CD14-positive monocyte (primary cell): ENCODE measurements around the gene MRPL50. TPM values are rescaled to one million over a fixed set of nuclear protein-coding genes. Genes with fewer than 3 reads are reported as not detected.

Experiments used
- DNase-seq, 3 donors: peaks; one replicate each; pipeline ENCODE4 v3.0.0-alpha.2; 2011 to 2022
- H2AFZ ChIP-seq: 2 replicates; pipeline ENCODE4 v1.6.0; 2012; ENCODE audit warnings: mild to moderate bottlenecking, low read depth, low read length, inconsistent platforms; ENCODE audit not compliant: insufficient read depth, poor library complexity, severe bottlenecking
- H3K27ac ChIP-seq, 2 donors: 1 replicate in 1 of 2; 2 replicates in 1 of 2; pipeline ENCODE4 v1.5.1; 2012 to 2013; ENCODE audit warnings: low read length in 2 of 2, control low read depth in 1 of 2, inconsistent platforms in 1 of 2, low read depth in 1 of 2, mild to moderate bottlenecking in 1 of 2
- H3K27me3 ChIP-seq, 2 donors: one replicate each; pipeline versions ENCODE4 v1.6.0 to v1.6.1; 2011 to 2013; ENCODE audit warnings: low read length in 2 of 2; ENCODE audit not compliant: control insufficient read depth in 2 of 2, insufficient read depth in 2 of 2
- H3K36me3 ChIP-seq, 2 donors: replicated peaks in 1 of 2; 1 replicate in 1 of 2; 2 replicates in 1 of 2; pipeline versions ENCODE4 v1.5.1 to v1.6.1; 2012 to 2013; ENCODE audit warnings: low read length in 2 of 2, control low read depth in 1 of 2, inconsistent platforms in 1 of 2, mild to moderate bottlenecking in 1 of 2; ENCODE audit not compliant: insufficient read depth in 2 of 2, control insufficient read depth in 1 of 2
- H3K4me1 ChIP-seq, 2 donors: 1 replicate in 1 of 2; 2 replicates in 1 of 2; pipeline versions ENCODE4 v1.5.1 to v1.6.1; 2012 to 2013; ENCODE audit warnings: low read length in 2 of 2, control low read depth in 1 of 2, inconsistent platforms in 1 of 2, mild to moderate bottlenecking in 1 of 2, moderate library complexity in 1 of 2; ENCODE audit not compliant: insufficient read depth in 2 of 2, control insufficient read depth in 1 of 2
- H3K4me2 ChIP-seq: replicated peaks from 2 replicates; pipeline ENCODE3; 2012; ENCODE audit warnings: low read length, moderate library complexity, mild to moderate bottlenecking; ENCODE audit not compliant: poor library complexity, severe bottlenecking; ENCODE audit errors: extremely low read depth
- H3K4me3 ChIP-seq, 3 experiments: fragments of 200-600 bp in 1 of 3; sonication (generic) in 1 of 3; replicated peaks in 1 of 3; 1 replicate in 2 of 3; 2 replicates in 1 of 3; pipeline ENCODE4 v1.5.1; 2011 to 2013; ENCODE audit warnings: low read length in 3 of 3, mild to moderate bottlenecking in 3 of 3, control low read depth in 2 of 3, low read depth in 2 of 3, inconsistent platforms in 1 of 3, moderate library complexity in 1 of 3
- H3K79me2 ChIP-seq: 2 replicates; pipeline ENCODE4 v1.6.0; 2012; ENCODE audit warnings: mild to moderate bottlenecking, control low read depth, inconsistent platforms, low read length, moderate library complexity; ENCODE audit not compliant: insufficient read depth
- H3K9ac ChIP-seq: 2 replicates; pipeline ENCODE4 v1.6.0; 2017; ENCODE audit warnings: low read length, mild to moderate bottlenecking; ENCODE audit not compliant: insufficient read depth, poor library complexity, severe bottlenecking
- H3K9me3 ChIP-seq, 2 donors: replicated peaks in 1 of 2; 1 replicate in 1 of 2; 2 replicates in 1 of 2; pipeline versions ENCODE4 v1.5.1 to v1.6.1; 2012 to 2013; ENCODE audit warnings: low read length in 2 of 2, control low read depth in 1 of 2; ENCODE audit not compliant: control insufficient read depth in 1 of 2, insufficient read depth in 1 of 2
- H4K20me1 ChIP-seq: 2 replicates; pipeline ENCODE4 v1.6.0; 2012; ENCODE audit warnings: mild to moderate bottlenecking, low read length, control low read depth, moderate library complexity; ENCODE audit not compliant: insufficient read depth
- H3K27ac Mint-ChIP-seq, 7 donors: one replicate each; pipeline ENCODE4 v1.8.0; 2020; ENCODE audit warnings: mild to moderate bottlenecking in 7 of 7, mixed read lengths in 7 of 7, moderate library complexity in 6 of 7, inconsistent platforms in 2 of 7
- H3K27me3 Mint-ChIP-seq, 3 donors: one replicate each; pipeline ENCODE4 v1.8.0; 2021 to 2022; ENCODE audit warnings: low read depth in 3 of 3, mild to moderate bottlenecking in 3 of 3, mixed read lengths in 3 of 3, moderate library complexity in 3 of 3, inconsistent platforms in 1 of 3
- H3K36me3 Mint-ChIP-seq, 2 donors: one replicate each; pipeline ENCODE4 v1.8.0; 2020; ENCODE audit warnings: mixed read lengths in 2 of 2, inconsistent platforms in 1 of 2, mild to moderate bottlenecking in 1 of 2
- H3K4me1 Mint-ChIP-seq: one replicate; pipeline ENCODE4 v1.8.0; 2020; ENCODE audit warnings: mild to moderate bottlenecking, mixed read lengths
- H3K4me3 Mint-ChIP-seq, 2 donors: one replicate each; pipeline ENCODE4 v1.8.0; 2020; ENCODE audit warnings: mild to moderate bottlenecking in 2 of 2, mixed read lengths in 2 of 2, moderate library complexity in 1 of 2
- H3K9me3 Mint-ChIP-seq, 7 donors: one replicate each; pipeline ENCODE4 v1.8.0; 2020 to 2022; ENCODE audit warnings: mixed read lengths in 7 of 7, mild to moderate bottlenecking in 6 of 7, moderate library complexity in 6 of 7, inconsistent platforms in 2 of 7
- CTCF ChIP-seq: fragments of 200-600 bp; IDR thresholded peaks from one replicate; pipeline ENCODE4 v1.8.0; 2022; ENCODE audit warnings: antibody characterized with exemption, mild to moderate bottlenecking
- WGBS: methylation state at CpG from one replicate; pipeline ENCODE4 v1.1.5; 2013; ENCODE audit warnings: missing lambda C conversion rate; ENCODE audit not compliant: insufficient coverage; 5-methylcytosine and 5-hydroxymethylcytosine counted together
- intact Hi-C, 2 donors: fragments of 100-400 bp; cut with micrococcal nuclease; formaldehyde crosslinking; loops; one replicate each; pipeline versions ENCODE4 v1.15.0 to v1.15.1; 2023
- polyA plus RNA-seq, 3 donors: library from polyadenylated mRNA; depleted of rRNA in 1 of 3; unstranded in 2 of 3; stranded (reverse) in 1 of 3; fragments of 300-500 nt in 2 of 3; fragments of >200 nt in 1 of 3; fragmentation: Illumina TruSeq in 2 of 3; gene quantifications; 1 replicate in 2 of 3; 2 replicates in 1 of 3; pipeline ENCODE4 v1.2.3, GENCODE V29; 2012 to 2021

Gene MRPL50
- polyA plus RNA-seq, 3 donors: 1.9 to 4.9 (median 4.8) TPM

DNA sequence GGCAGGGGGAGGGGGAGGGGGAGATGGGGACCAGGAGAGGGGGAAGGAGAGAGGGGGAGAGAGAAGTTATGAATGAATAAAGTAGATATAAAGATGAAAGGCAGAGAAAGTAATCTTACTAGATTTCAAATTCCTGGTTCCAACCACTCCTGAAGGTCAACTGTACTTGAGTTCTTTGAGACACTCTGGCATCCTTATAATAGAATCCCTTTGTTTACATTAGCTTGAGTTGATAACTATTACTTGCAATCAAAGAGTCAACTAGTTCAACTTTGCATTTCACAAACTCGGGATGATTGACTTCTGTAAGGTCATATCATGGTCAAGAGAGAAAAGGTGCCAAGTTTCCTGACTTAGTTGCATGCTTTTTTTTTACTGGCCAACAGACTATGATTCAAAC lies 55.8 kb downstream of the MRPL50 start:
- H3K36me3 Mint-ChIP-seq: no peaks in the 10 kb centered on the region
- intact Hi-C loops: no loop called here

GRCh38 chr9:101341958-101342357 lies 56.5 kb downstream of the MRPL50 start:
- H3K27ac Mint-ChIP-seq: no peak overlapping the region
- DNase-seq: no peak
- H3K36me3 Mint-ChIP-seq: no peaks in the 10 kb centered on the region
- no peak overlapping the region for H2AFZ ChIP-seq
- H3K36me3 ChIP-seq: no peaks in the 10 kb centered on the region
- H3K9ac ChIP-seq: no peak overlapping the region
- H3K27me3 ChIP-seq: no peaks in the 10 kb centered on the region
- no peaks in the 10 kb centered on the region for H3K4me1 ChIP-seq
- no peak overlapping the region for H3K4me2 ChIP-seq
- no peaks in the 10 kb centered on the region for H3K79me2 ChIP-seq
- no peak for TF ChIP-seq CTCF
- H4K20me1 ChIP-seq: no peaks in the 10 kb centered on the region
- H3K9me3 Mint-ChIP-seq: peaks cover 0 to 11% (median 6%) of the 10 kb centered on the region in 7 donors
- H3K27me3 Mint-ChIP-seq: peaks cover 0 to 3% (median 0%) of the 10 kb centered on the region in 3 donors
- no peak overlapping the region for H3K4me3 ChIP-seq
- no peak overlapping the region for H3K4me3 Mint-ChIP-seq
- peaks cover 0 to 7% of the 10 kb centered on the region in 2 donors for H3K9me3 ChIP-seq
- no peaks in the 10 kb centered on the region for H3K4me1 Mint-ChIP-seq
- intact Hi-C loops: no loop called here
- no peak overlapping the region for H3K27ac ChIP-seq

More for the DNA sequence above, 55.8 kb downstream of the MRPL50 start:
- Histone ChIP-seq H2AFZ (no peak overlapping the region), H3K36me3 (no peaks in the 10 kb centered on the region), H3K9me3 (peaks cover 0 to 7% of the 10 kb centered on the region in 2 donors), H4K20me1 (no peaks in the 10 kb centered on the region), H3K4me2 (no peak overlapping the region), H3K9ac (no peak overlapping the region), H3K4me3 (no peak overlapping the region), H3K79me2 (no peaks in the 10 kb centered on the region), H3K4me1 (no peaks in the 10 kb centered on the region), H3K27ac (no peak overlapping the region), H3K27me3 (no peaks in the 10 kb centered on the region)
- no peak for TF ChIP-seq CTCF
- WGBS: no CpG with 5 or more reads among the region's 1 CpG
- H3K4me3 Mint-ChIP-seq: no peak overlapping the region
- H3K4me1 Mint-ChIP-seq: no peaks in the 10 kb centered on the region
- no peak for DNase-seq
- peaks cover 0 to 3% (median 0%) of the 10 kb centered on the region in 3 donors for H3K27me3 Mint-ChIP-seq
- H3K27ac Mint-ChIP-seq: no peak overlapping the region
- H3K9me3 Mint-ChIP-seq: peaks cover 0 to 10% (median 6%) of the 10 kb centered on the region in 7 donors

Other genes starting within 250 kb of the MRPL50 start
- not detected for gene BAAT, start 13.6 kb downstream of the MRPL50 start, polyA plus RNA-seq
- gene ZNF189, start 233 bp upstream of the MRPL50 start, polyA plus RNA-seq: 1 to 10 TPM in 2 of 3 donors, under 1 TPM in 1; 0.72 to 1.8 (median 1.2) TPM
- not detected for gene ALDOB, start 37.2 kb upstream of the MRPL50 start, polyA plus RNA-seq
- gene RNF20, start 135.2 kb upstream of the MRPL50 start, polyA plus RNA-seq: 10 to 100 TPM in 2 of 3 donors, 1 to 10 TPM in 1; 7.2 to 35.2 (median 22.3) TPM
- under 1 TPM in 1 of 3 donors, not detected in 2; 0.11 TPM for gene PPP3R2, start 196.4 kb upstream of the MRPL50 start, polyA plus RNA-seq